ENCODE data around the gene TPD52L2. TPM values are rescaled to one million over a fixed set of nuclear protein-coding genes. Genes with fewer than 3 reads are reported as not detected.
A peak's percentile ranks its signal among the peaks of the same experiment; 100 is the strongest.

The TPD52L2 gene
- total RNA-seq, 2 experiments from 2014 or later: 15.1 to 15.3 TPM

DNA sequence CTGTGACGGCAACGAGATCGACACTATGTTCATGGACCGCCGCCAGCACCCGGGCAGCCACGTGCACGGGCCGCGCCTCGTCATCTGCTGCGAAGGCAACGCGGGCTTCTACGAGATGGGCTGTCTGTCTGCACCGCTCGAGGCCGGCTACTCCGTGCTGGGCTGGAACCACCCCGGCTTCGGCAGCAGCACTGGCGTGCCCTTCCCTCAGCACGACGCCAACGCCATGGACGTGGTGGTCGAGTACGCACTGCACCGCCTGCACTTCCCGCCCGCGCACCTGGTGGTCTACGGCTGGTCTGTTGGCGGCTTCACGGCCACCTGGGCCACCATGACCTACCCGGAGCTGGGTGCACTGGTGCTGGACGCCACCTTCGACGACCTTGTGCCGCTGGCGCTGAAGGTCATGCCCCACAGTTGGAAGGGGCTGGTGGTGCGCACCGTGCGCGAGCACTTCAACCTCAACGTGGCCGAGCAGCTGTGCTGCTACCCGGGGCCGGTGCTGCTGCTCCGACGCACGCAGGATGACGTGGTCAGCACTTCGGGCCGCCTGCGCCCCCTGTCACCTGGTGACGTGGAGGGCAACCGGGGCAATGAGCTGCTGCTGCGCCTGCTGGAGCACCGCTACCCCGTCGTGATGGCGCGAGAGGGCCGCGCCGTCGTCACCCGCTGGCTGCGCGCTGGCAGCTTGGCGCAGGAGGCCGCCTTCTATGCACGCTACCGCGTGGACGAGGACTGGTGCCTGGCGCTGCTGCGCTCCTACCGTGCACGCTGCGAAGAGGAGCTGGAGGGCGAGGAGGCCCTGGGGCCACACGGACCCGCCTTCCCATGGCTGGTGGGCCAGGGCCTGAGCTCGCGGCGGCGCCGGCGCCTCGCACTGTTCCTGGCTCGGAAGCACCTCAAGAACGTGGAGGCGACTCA, 2.8 kb upstream of the TPD52L2 start:
- peaks cover 45% of the 10 kb centered on the region for H3K4me1 Mint-ChIP-seq (ENCODE audit: low read depth)
- H3K27me3 Mint-ChIP-seq: no peaks in the 10 kb centered on the region
- Histone ChIP-seq H3K9me3 (ENCODE audit: control insufficient read depth in 1 of 2, insufficient read depth in 1 of 2, low read length in 2 of 2) (peaks cover 0 to 7% of the 10 kb centered on the region in 2 experiments), H3K4me1 (ENCODE audit: insufficient read depth, low read length) (peaks cover 57% of the 10 kb centered on the region), H3K27ac (ENCODE audit: low read depth in 1 of 2, low read length in 2 of 2) (no peak overlapping the region), H3K27me3 (ENCODE audit: control insufficient read depth in 1 of 2, insufficient read depth in 2 of 2, low read length in 2 of 2) (no peaks in the 10 kb centered on the region), H3K4me3 (ENCODE audit: low read length) (no peak overlapping the region), H3K36me3 (ENCODE audit: insufficient read depth, low read length) (peaks cover 7% of the 10 kb centered on the region)
- ChIA-PET CTCF (interaction anchor here (1.4 kb wide), 1 partner anchor 76 kb away, joined by 4 read pairs; no protein-coding TSS in a partner anchor), POLR2A (interaction anchor here (1.0 kb wide), 1 partner anchor 134 kb away, joined by 3 read pairs; no protein-coding TSS in a partner anchor)
- TF ChIP-seq, protein P1, sequence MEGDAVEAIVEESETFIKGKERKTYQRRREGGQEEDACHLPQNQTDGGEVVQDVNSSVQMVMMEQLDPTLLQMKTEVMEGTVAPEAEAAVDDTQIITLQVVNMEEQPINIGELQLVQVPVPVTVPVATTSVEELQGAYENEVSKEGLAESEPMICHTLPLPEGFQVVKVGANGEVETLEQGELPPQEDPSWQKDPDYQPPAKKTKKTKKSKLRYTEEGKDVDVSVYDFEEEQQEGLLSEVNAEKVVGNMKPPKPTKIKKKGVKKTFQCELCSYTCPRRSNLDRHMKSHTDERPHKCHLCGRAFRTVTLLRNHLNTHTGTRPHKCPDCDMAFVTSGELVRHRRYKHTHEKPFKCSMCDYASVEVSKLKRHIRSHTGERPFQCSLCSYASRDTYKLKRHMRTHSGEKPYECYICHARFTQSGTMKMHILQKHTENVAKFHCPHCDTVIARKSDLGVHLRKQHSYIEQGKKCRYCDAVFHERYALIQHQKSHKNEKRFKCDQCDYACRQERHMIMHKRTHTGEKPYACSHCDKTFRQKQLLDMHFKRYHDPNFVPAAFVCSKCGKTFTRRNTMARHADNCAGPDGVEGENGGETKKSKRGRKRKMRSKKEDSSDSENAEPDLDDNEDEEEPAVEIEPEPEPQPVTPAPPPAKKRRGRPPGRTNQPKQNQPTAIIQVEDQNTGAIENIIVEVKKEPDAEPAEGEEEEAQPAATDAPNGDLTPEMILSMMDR (IDR thresholded peaks at IDR 0.05): no peak
- DNase-seq (peak in 1 of 14 experiments; percentile 40), ATAC-seq (ENCODE audit: poor library complexity) (no peak)
- H3K9me3 Mint-ChIP-seq: no peaks in the 10 kb centered on the region
- intact Hi-C loops (cut with DNase I, micrococcal nuclease): loop anchor here in 1 of 2 experiments (5.0 to 10.0 kb wide), 2 partner anchors 75 to 207 kb away; partner anchors contain the start of genes RTEL1 and STMN3
- H3K36me3 Mint-ChIP-seq (ENCODE audit: low read depth): peaks cover 23% of the 10 kb centered on the region
- H3K27ac Mint-ChIP-seq: no peak overlapping the region
- no peak overlapping the region for H3K4me3 Mint-ChIP-seq

DNA sequence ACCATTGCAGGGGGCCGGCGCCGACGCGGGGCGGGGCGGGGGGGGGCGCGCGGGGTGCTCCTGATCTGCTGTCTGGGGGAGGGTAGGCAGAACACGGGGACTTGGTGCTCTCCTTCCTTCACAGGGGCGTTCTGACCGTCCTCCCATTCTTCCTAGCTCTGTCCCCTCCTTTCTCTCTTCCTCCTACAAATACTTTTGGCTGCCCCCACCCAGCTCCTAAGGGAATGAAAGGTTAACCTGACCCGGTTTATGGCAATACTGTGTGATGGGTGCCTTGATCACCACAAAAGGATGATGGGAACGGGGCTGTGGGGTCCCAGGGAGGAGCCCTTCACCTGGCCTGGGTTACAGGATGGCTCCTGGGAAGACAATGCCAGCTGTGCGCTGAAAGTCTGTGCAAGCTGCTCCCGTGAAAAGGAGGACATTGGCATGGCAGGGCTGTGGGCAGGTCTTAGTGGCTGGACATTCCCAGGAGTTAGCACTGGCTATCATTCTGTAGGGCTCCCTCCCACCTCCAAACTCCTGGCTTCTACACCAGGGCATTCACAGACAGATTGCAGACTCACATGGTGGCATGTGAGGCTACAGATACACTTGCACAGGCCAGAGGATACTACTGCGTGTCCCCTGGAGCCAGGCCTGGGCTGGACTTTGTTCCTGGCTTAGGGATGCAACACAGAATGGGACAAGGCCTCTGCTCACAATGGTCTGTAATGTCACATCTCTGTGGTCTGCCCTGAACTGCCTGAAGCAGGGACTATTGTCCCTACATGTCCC, 1.9 kb upstream of the TPD52L2 start:
- peak overlapping the region; percentile 97 for H3K4me3 Mint-ChIP-seq
- Histone ChIP-seq H3K4me1 (ENCODE audit: insufficient read depth, low read length) (peaks cover 48% of the 10 kb centered on the region), H3K36me3 (ENCODE audit: insufficient read depth, low read length) (peaks cover 9% of the 10 kb centered on the region), H3K27me3 (ENCODE audit: control insufficient read depth in 1 of 2, insufficient read depth in 2 of 2, low read length in 2 of 2) (no peaks in the 10 kb centered on the region), H3K9me3 (ENCODE audit: control insufficient read depth in 1 of 2, insufficient read depth in 1 of 2, low read length in 2 of 2) (peaks cover 0 to 7% of the 10 kb centered on the region in 2 experiments), H3K27ac (ENCODE audit: low read depth in 1 of 2, low read length in 2 of 2) (peak overlapping the region; percentile 78 to 89), H3K4me3 (ENCODE audit: low read length) (peak overlapping the region; percentile 98)
- ChIA-PET POLR2A (interaction anchor here (0.7 to 3.0 kb wide), 17 partner anchors 8 to 326 kb away, joined by 3 to 25 read pairs (median 6); partner anchors contain the start of genes ARFRP1, DNAJC5, LIME1 and PRPF6), CTCF (interaction anchor here (0.6 to 3.5 kb wide), 11 partner anchors 77 to 325 kb away, joined by 3 to 16 read pairs (median 6); partner anchors contain the start of genes ARFRP1, PRPF6, RTEL1 and ZGPAT)
- TF ChIP-seq, protein P1 (IDR thresholded peaks at IDR 0.05): no peak
- no peak for DNase-seq
- no peak for ATAC-seq (ENCODE audit: poor library complexity)
- H3K4me1 Mint-ChIP-seq (ENCODE audit: low read depth): peaks cover 37% of the 10 kb centered on the region
- no peaks in the 10 kb centered on the region for H3K27me3 Mint-ChIP-seq
- intact Hi-C loops (cut with DNase I, micrococcal nuclease): loop anchor here in 1 of 2 experiments (5.0 to 10.0 kb wide), 2 partner anchors 76 to 208 kb away; partner anchors contain the start of genes RTEL1 and STMN3
- H3K9me3 Mint-ChIP-seq: no peaks in the 10 kb centered on the region
- H3K27ac Mint-ChIP-seq: peak overlapping the region; percentile 85
- H3K36me3 Mint-ChIP-seq (ENCODE audit: low read depth): peaks cover 27% of the 10 kb centered on the region
